GM23338 (cell line): ENCODE measurements around the gene UPF1. TPM values are rescaled to one million over a fixed set of nuclear protein-coding genes. Genes with fewer than 3 reads are reported as not detected.

Source experiments
- ATAC-seq: fragments of 200-7000 bp; cut with Tn5 transposase; 3 replicates; pipeline ENCODE4 v1.9.1; 2020
- DNase-seq: peaks from one replicate; pipeline ENCODE4 v3.0.0-alpha.2; 2015; ENCODE audit warnings: low spot score
- H2AFZ ChIP-seq: fragments of 200-600 bp; sonication (generic); 2 replicates; pipeline ENCODE4 v1.8.0; 2016; ENCODE audit warnings: antibody characterized with exemption, mild to moderate bottlenecking, moderate library complexity
- H3F3A ChIP-seq: fragments of 200-600 bp; sonication (generic); replicated peaks from 2 replicates; pipeline ENCODE4 v1.8.0; 2017; ENCODE audit warnings: antibody characterized with exemption, mixed run types, low read depth
- H3K27ac ChIP-seq: fragments of 200-600 bp; sonication (generic); 2 replicates; pipeline ENCODE4 v1.6.1; 2016; ENCODE audit warnings: low read depth
- H3K27me3 ChIP-seq: fragments of 200-600 bp; sonication (generic); 2 replicates; pipeline ENCODE4 v1.8.0; 2016; ENCODE audit warnings: mild to moderate bottlenecking, mixed run types, moderate library complexity; ENCODE audit not compliant: insufficient read depth
- H3K36me3 ChIP-seq: fragments of 200-600 bp; sonication (generic); 2 replicates; pipeline ENCODE4 v1.8.0; 2016; ENCODE audit warnings: mild to moderate bottlenecking; ENCODE audit not compliant: insufficient read depth
- H3K4me1 ChIP-seq: fragments of 200-600 bp; sonication (generic); 2 replicates; pipeline ENCODE4 v1.8.0; 2016; ENCODE audit warnings: mild to moderate bottlenecking, moderate library complexity; ENCODE audit not compliant: insufficient read depth
- H3K4me2 ChIP-seq: fragments of 200-600 bp; sonication (generic); 2 replicates; pipeline ENCODE4 v1.7.1; 2017; ENCODE audit warnings: mixed run types
- H3K4me3 ChIP-seq: fragments of 200-600 bp; sonication (generic); 2 replicates; pipeline ENCODE4 v1.6.1; 2016; ENCODE audit warnings: mixed run types
- H3K79me2 ChIP-seq: fragments of 200-600 bp; sonication (generic); replicated peaks from 2 replicates; pipeline ENCODE4 v1.8.0; 2017; ENCODE audit warnings: mild to moderate bottlenecking; ENCODE audit not compliant: insufficient read depth
- H3K9me2 ChIP-seq: fragments of 200-600 bp; sonication (generic); 2 replicates; pipeline ENCODE4 v1.8.0; 2017; ENCODE audit not compliant: insufficient read depth
- H4K20me1 ChIP-seq: fragments of 200-600 bp; sonication (generic); replicated peaks from 2 replicates; pipeline ENCODE4 v1.8.0; 2017; ENCODE audit warnings: mild to moderate bottlenecking; ENCODE audit not compliant: insufficient read depth
- H3K27ac Mint-ChIP-seq: 2 replicates; pipeline ENCODE4 v1.8.0; 2020; ENCODE audit warnings: inconsistent platforms, mild to moderate bottlenecking, moderate library complexity, mixed read lengths
- H3K27me3 Mint-ChIP-seq: 3 replicates; pipeline ENCODE4 v1.8.0; 2022; ENCODE audit warnings: low read depth, mild to moderate bottlenecking, moderate library complexity, mixed read lengths, inconsistent platforms; ENCODE audit not compliant: insufficient read depth, poor library complexity
- H3K36me3 Mint-ChIP-seq: 3 replicates; pipeline ENCODE4 v1.8.0; 2021; ENCODE audit warnings: low read depth, mild to moderate bottlenecking, inconsistent platforms, moderate library complexity, mixed read lengths
- H3K4me1 Mint-ChIP-seq: 3 replicates; pipeline ENCODE4 v1.8.0; 2020; ENCODE audit warnings: mild to moderate bottlenecking, inconsistent platforms, mixed read lengths
- H3K4me3 Mint-ChIP-seq: 3 replicates; pipeline ENCODE4 v1.8.0; 2021; ENCODE audit warnings: moderate library complexity, mild to moderate bottlenecking, inconsistent platforms, mixed read lengths
- H3K9me3 Mint-ChIP-seq: 3 replicates; pipeline ENCODE4 v1.8.0; 2020; ENCODE audit warnings: moderate library complexity, mild to moderate bottlenecking, inconsistent platforms, mixed read lengths
- CTCF ChIP-seq, 2 experiments: fragments of 200-600 bp in 1 of 2; sonication (generic) in 1 of 2; conservative IDR thresholded peaks; 2 replicates each; pipeline versions ENCODE4 v1.5.1 to v1.6.1; 2016 to 2017; ENCODE audit warnings: antibody characterized with exemption in 2 of 2, low read depth in 2 of 2, mild to moderate bottlenecking in 2 of 2, moderate library complexity in 1 of 2
- ETS1 ChIP-seq: IDR thresholded peaks from 2 replicates; pipeline ENCODE4 v1.6.1; 2016; ENCODE audit warnings: antibody characterized with exemption
- EZH2 ChIP-seq: fragments of 200-600 bp; sonication (generic); IDR thresholded peaks from one replicate; pipeline ENCODE4 v1.8.0; 2017; ENCODE audit warnings: antibody characterized with exemption, mild to moderate bottlenecking, low read depth; ENCODE audit not compliant: unreplicated experiment
- EZH2phosphoT487 ChIP-seq: fragments of 200-600 bp; sonication (generic); IDR thresholded peaks from one replicate; pipeline ENCODE4 v1.8.1; 2018; ENCODE audit warnings: antibody characterized with exemption; ENCODE audit not compliant: unreplicated experiment
- POLR2AphosphoS5 ChIP-seq: IDR thresholded peaks from 2 replicates; pipeline ENCODE4 v1.6.1; 2016; ENCODE audit warnings: antibody characterized with exemption, low read depth
- ZNF114 ChIP-seq: fragments of 250-450 bp; sonication (Bioruptor Pico); IDR thresholded peaks from 2 replicates; pipeline ENCODE4 v1.5.0; 2020; ENCODE audit warnings: mild to moderate bottlenecking, moderate library complexity
- ZNF331 ChIP-seq: fragments of 250-450 bp; sonication (Bioruptor Pico); IDR thresholded peaks from 2 replicates; pipeline ENCODE4 v1.5.0; 2020; ENCODE audit warnings: low read depth, mild to moderate bottlenecking, moderate library complexity
- polyA plus RNA-seq: library from polyadenylated mRNA; unstranded; fragments of >200 nt; fragmentation: Nextera tagmentation; extraction: Ambion mirVana; gene quantifications from 2 replicates; pipeline ENCODE4 v1.2.1, GENCODE V29; 2016
- total RNA-seq: library from RNA; depleted of rRNA; stranded (reverse); fragments of >200 nt; shearing (Covaris generic); gene quantifications from 2 replicates; pipeline ENCODE4 v1.2.3, GENCODE V29; 2014
- TF ChIP-seq, protein P1 (sequence below): IDR thresholded peaks from one replicate; pipeline ENCODE4 v1.6.1; 2018; ENCODE audit warnings: antibody characterized with exemption; ENCODE audit not compliant: unreplicated experiment

Gene UPF1
- total and polyA plus RNA-seq, 2 experiments from 2014 or later, result 13.8 to 138 TPM

- H4K20me1 ChIP-seq, result peaks cover 12% of the 10 kb centered on the region
- peaks cover 27% of the 10 kb centered on the region for H3K27me3 ChIP-seq
- H3K9me2 ChIP-seq, result no peaks in the 10 kb centered on the region
- H3K4me1 ChIP-seq, result peaks cover 5% of the 10 kb centered on the region; the same call in 1 of the 2 replicates
- no peak overlapping the region for H3K27ac ChIP-seq
- no peaks in the 10 kb centered on the region; the same call in 2 of the 3 replicates for H3K9me3 Mint-ChIP-seq
- TF ChIP-seq CTCF (conservative IDR thresholded peaks at IDR 0.05; ENCODE audit: low read depth in 2 of 2), result peak in 1 of 2 experiments; percentile 1; a peak in 1 of 4 replicates
- TF ChIP-seq ZNF114, result no peak
- TF ChIP-seq ZNF331 (CRISPR knock-in tag), result no peak
- no peak for TF ChIP-seq ETS1
- peaks cover 9% of the 10 kb centered on the region; the same call in 2 of the 3 replicates for H3K4me1 Mint-ChIP-seq
- H3K27me3 Mint-ChIP-seq, result peaks cover 20% of the 10 kb centered on the region
- H3K36me3 Mint-ChIP-seq, result peaks cover 46% of the 10 kb centered on the region
- H3K27ac Mint-ChIP-seq, result no peak overlapping the region
- H3F3A ChIP-seq, result peaks cover 31% of the 10 kb centered on the region
- DNase-seq, result no peak
- no peak overlapping the region for H3K4me2 ChIP-seq
- peaks cover 11% of the 10 kb centered on the region; the same call in 1 of the 2 replicates for H3K36me3 ChIP-seq
- no peak overlapping the region for H3K4me3 ChIP-seq
- no peak for ATAC-seq
- no peaks in the 10 kb centered on the region for H3K79me2 ChIP-seq
- H2AFZ ChIP-seq, result no peak overlapping the region
- H3K4me3 Mint-ChIP-seq, result no peak overlapping the region
Measured at GRCh38 chr19:18866800-18867123, 35.0 kb downstream of the UPF1 start.

DNA sequence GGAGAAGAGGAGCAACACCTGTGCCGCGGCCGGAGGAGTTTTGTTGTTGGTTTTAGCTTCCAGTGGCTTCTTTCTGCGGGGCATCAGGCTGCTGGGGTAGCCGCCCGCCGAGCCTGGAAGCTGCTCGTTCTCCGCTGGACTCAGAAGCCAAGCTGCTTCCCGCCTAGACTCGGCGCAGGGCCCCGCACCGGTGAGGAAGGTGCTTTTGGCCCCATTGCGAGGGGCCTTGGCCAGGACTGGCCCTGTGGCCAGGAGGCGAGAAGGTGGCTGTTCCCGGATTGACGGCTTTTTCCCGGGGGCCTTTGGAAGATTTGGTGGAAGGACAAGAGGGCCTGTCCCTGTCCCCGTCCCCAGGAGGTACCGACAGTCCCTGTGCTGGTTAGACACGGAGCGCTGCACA is 35.4 kb downstream of the UPF1 start:
- Histone ChIP-seq H3K4me2 (no peak overlapping the region), H4K20me1 (peaks cover 14% of the 10 kb centered on the region), H3K36me3 (peaks cover 7% of the 10 kb centered on the region; the same call in 1 of the 2 replicates), H3K9me2 (no peaks in the 10 kb centered on the region), H3K4me3 (no peak overlapping the region), H2AFZ (no peak overlapping the region), H3K27ac (no peak overlapping the region), H3K4me1 (peaks cover 5% of the 10 kb centered on the region; the same call in 1 of the 2 replicates), H3F3A (peaks cover 31% of the 10 kb centered on the region), H3K27me3 (peaks cover 31% of the 10 kb centered on the region), H3K79me2 (no peaks in the 10 kb centered on the region)
- peaks cover 43% of the 10 kb centered on the region for H3K36me3 Mint-ChIP-seq
- no peak overlapping the region for H3K27ac Mint-ChIP-seq
- ATAC-seq (no peak), DNase-seq (no peak)
- no peaks in the 10 kb centered on the region; the same call in 2 of the 3 replicates for H3K9me3 Mint-ChIP-seq
- no peak overlapping the region for H3K4me3 Mint-ChIP-seq
- H3K4me1 Mint-ChIP-seq, result peaks cover 9% of the 10 kb centered on the region; the same call in 2 of the 3 replicates
- peaks cover 23% of the 10 kb centered on the region for H3K27me3 Mint-ChIP-seq
- TF ChIP-seq ZNF114, result no peak
- no peak for TF ChIP-seq CTCF (conservative IDR thresholded peaks at IDR 0.05; ENCODE audit: low read depth in 2 of 2)
- no peak for TF ChIP-seq POLR2AphosphoS5
- no peak for TF ChIP-seq EZH2
- no peak for TF ChIP-seq EZH2phosphoT487
- TF ChIP-seq ZNF331 (CRISPR knock-in tag), result no peak
- TF ChIP-seq, protein P1, sequence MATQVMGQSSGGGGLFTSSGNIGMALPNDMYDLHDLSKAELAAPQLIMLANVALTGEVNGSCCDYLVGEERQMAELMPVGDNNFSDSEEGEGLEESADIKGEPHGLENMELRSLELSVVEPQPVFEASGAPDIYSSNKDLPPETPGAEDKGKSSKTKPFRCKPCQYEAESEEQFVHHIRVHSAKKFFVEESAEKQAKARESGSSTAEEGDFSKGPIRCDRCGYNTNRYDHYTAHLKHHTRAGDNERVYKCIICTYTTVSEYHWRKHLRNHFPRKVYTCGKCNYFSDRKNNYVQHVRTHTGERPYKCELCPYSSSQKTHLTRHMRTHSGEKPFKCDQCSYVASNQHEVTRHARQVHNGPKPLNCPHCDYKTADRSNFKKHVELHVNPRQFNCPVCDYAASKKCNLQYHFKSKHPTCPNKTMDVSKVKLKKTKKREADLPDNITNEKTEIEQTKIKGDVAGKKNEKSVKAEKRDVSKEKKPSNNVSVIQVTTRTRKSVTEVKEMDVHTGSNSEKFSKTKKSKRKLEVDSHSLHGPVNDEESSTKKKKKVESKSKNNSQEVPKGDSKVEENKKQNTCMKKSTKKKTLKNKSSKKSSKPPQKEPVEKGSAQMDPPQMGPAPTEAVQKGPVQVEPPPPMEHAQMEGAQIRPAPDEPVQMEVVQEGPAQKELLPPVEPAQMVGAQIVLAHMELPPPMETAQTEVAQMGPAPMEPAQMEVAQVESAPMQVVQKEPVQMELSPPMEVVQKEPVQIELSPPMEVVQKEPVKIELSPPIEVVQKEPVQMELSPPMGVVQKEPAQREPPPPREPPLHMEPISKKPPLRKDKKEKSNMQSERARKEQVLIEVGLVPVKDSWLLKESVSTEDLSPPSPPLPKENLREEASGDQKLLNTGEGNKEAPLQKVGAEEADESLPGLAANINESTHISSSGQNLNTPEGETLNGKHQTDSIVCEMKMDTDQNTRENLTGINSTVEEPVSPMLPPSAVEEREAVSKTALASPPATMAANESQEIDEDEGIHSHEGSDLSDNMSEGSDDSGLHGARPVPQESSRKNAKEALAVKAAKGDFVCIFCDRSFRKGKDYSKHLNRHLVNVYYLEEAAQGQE, result no peak
